H1 (cell line): ENCODE data around the gene ATP5F1E. TPM values are rescaled to one million over a fixed set of nuclear protein-coding genes. Genes with fewer than 3 reads are reported as not detected.

Experiments
- CTCF ChIA-PET: fragments of 300-600 bp; sonication (Branson Sonifier 250); formaldehyde crosslinking; loops from one replicate; lab custom pipeline; 2021; ENCODE audit not compliant: partially characterized antibody; lab: Charles Lee
- POLR2A ChIA-PET: fragments of 300-600 bp; sonication (Branson Sonifier 250); formaldehyde crosslinking; loops from one replicate; lab custom pipeline; 2021; ENCODE audit warnings: inconsistent platforms; ENCODE audit not compliant: partially characterized antibody; lab: Charles Lee
- DNase-seq, 2 experiments: peaks; one replicate each; pipeline versions ENCODE4 v3.0.0 to v3.0.0-alpha.2; 2010 to 2022; ENCODE audit warnings: low spot score in 2 of 2, low read depth in 1 of 2, mixed read lengths in 1 of 2
- FAIRE-seq: peaks from 2 replicates; lab custom pipeline; 2011; peaks lifted over from hg19 to GRCh38; lab: Jason Lieb, UNC
- H2AFZ ChIP-seq: 2 replicates; pipeline ENCODE4 v1.8.1; 2012; ENCODE audit warnings: low read length, inconsistent platforms
- H2AK5ac ChIP-seq: 2 replicates; pipeline ENCODE4 v1.6.1; 2013; ENCODE audit warnings: low read depth, low read length
- H2BK120ac ChIP-seq: replicated peaks from 2 replicates; pipeline ENCODE3; 2013; ENCODE audit warnings: low read depth, low read length, inconsistent platforms
- H2BK12ac ChIP-seq: 2 replicates; pipeline ENCODE4 v1.6.1; 2013; ENCODE audit warnings: low read depth, low read length
- H2BK15ac ChIP-seq: 2 replicates; pipeline ENCODE4 v1.6.1; 2013; ENCODE audit warnings: low read length
- H2BK20ac ChIP-seq: 2 replicates; pipeline ENCODE4 v1.6.1; 2013; ENCODE audit warnings: low read length
- H2BK5ac ChIP-seq: 2 replicates; pipeline ENCODE4 v1.6.1; 2013; ENCODE audit warnings: low read depth, low read length
- H3K14ac ChIP-seq: 2 replicates; pipeline ENCODE4 v1.6.1; 2013; ENCODE audit warnings: inconsistent platforms; ENCODE audit not compliant: insufficient read length
- H3K18ac ChIP-seq: 2 replicates; pipeline ENCODE4 v1.6.1; 2013; ENCODE audit warnings: low read length; ENCODE audit errors: extremely low read depth
- H3K23ac ChIP-seq: 2 replicates; pipeline ENCODE4 v1.6.1; 2013; ENCODE audit warnings: inconsistent platforms; ENCODE audit not compliant: insufficient read length
- H3K23me2 ChIP-seq: 2 replicates; pipeline ENCODE4 v1.6.1; 2013; ENCODE audit warnings: low read depth, low read length
- H3K27ac ChIP-seq: 2 replicates; pipeline ENCODE4 v1.6.1; 2011; ENCODE audit warnings: low read depth, low read length, inconsistent platforms
- H3K27me3 ChIP-seq, 4 experiments: replicated peaks in 1 of 4; 1 replicate in 1 of 4; 2 replicates in 3 of 4; pipeline versions ENCODE4 v1.6.1 to v1.8.1; 2011 to 2013; ENCODE audit warnings: low read length in 3 of 4, mild to moderate bottlenecking in 3 of 4, inconsistent platforms in 2 of 4, mixed read lengths in 2 of 4, moderate library complexity in 1 of 4; ENCODE audit not compliant: control insufficient read depth in 3 of 4, insufficient read depth in 3 of 4; ENCODE audit errors: extremely low read depth in 1 of 4
- H3K36me3 ChIP-seq, 4 experiments: 2 replicates each; pipeline versions ENCODE4 v1.6.1 to v1.8.1; 2011 to 2013; ENCODE audit warnings: mild to moderate bottlenecking in 4 of 4, low read length in 3 of 4, moderate library complexity in 2 of 4, control low read depth in 1 of 4, inconsistent platforms in 1 of 4; ENCODE audit not compliant: insufficient read depth in 4 of 4, control insufficient read depth in 2 of 4
- H3K4ac ChIP-seq: replicated peaks from 2 replicates; pipeline ENCODE3; 2013; ENCODE audit warnings: low read length, low read depth, mixed read lengths, inconsistent platforms; ENCODE audit not compliant: insufficient read length
- H3K4me1 ChIP-seq, 4 experiments: replicated peaks in 1 of 4; 1 replicate in 1 of 4; 2 replicates in 3 of 4; pipeline versions ENCODE4 v1.6.1 to v1.8.1; 2011 to 2013; ENCODE audit warnings: low read length in 3 of 4, inconsistent platforms in 2 of 4, mixed read lengths in 1 of 4; ENCODE audit not compliant: insufficient read depth in 4 of 4, control insufficient read depth in 3 of 4
- H3K4me2 ChIP-seq, 2 experiments: 2 replicates each; pipeline versions ENCODE4 v1.6.1 to v1.8.1; 2011 to 2013; ENCODE audit warnings: low read depth in 2 of 2, low read length in 2 of 2, control low read depth in 1 of 2, inconsistent platforms in 1 of 2, mild to moderate bottlenecking in 1 of 2; ENCODE audit not compliant: insufficient read depth in 1 of 2
- H3K4me3 ChIP-seq, 4 experiments: fragments of 200-600, 300-600 bp in 1 of 4; sonication (generic), shearing (Covaris generic), sonication (Bioruptor Twin) in 1 of 4; 2 replicates each; pipeline versions ENCODE4 v1.5.1 to v1.8.1; 2011 to 2016; ENCODE audit warnings: low read length in 4 of 4, low read depth in 3 of 4, control low read depth in 2 of 4, inconsistent platforms in 2 of 4, mild to moderate bottlenecking in 2 of 4, mixed read lengths in 1 of 4, moderate library complexity in 1 of 4; ENCODE audit not compliant: insufficient read depth in 2 of 4; ENCODE audit errors: extremely low read depth in 1 of 4
- H3K56ac ChIP-seq: replicated peaks from 2 replicates; pipeline ENCODE3; 2013; ENCODE audit warnings: low read depth, mild to moderate bottlenecking, mixed read lengths, low read length, inconsistent platforms; ENCODE audit not compliant: insufficient read length
- H3K79me1 ChIP-seq: 2 replicates; pipeline ENCODE4 v1.6.1; 2013; ENCODE audit warnings: low read depth, low read length, control low read depth
- H3K79me2 ChIP-seq, 2 experiments: 2 replicates each; pipeline versions ENCODE4 v1.6.1 to v1.8.1; 2012 to 2013; ENCODE audit warnings: low read length in 2 of 2, mild to moderate bottlenecking in 2 of 2, inconsistent platforms in 1 of 2; ENCODE audit not compliant: insufficient read depth in 2 of 2, control insufficient read depth in 1 of 2
- H3K9ac ChIP-seq, 4 experiments: replicated peaks in 1 of 4; 1 replicate in 1 of 4; 2 replicates in 3 of 4; pipeline versions ENCODE4 v1.6.1 to v1.8.1; 2011 to 2013; ENCODE audit warnings: low read depth in 3 of 4, low read length in 3 of 4, control low read depth in 2 of 4, mild to moderate bottlenecking in 2 of 4, moderate library complexity in 2 of 4, inconsistent platforms in 1 of 4; ENCODE audit errors: extremely low read depth in 1 of 4
- H3K9me3 ChIP-seq, 2 experiments: 2 replicates each; pipeline versions ENCODE4 v1.6.1 to v1.8.1; 2012 to 2013; ENCODE audit warnings: mild to moderate bottlenecking in 2 of 2, moderate library complexity in 2 of 2, control low read depth in 1 of 2, inconsistent platforms in 1 of 2, low read depth in 1 of 2, low read length in 1 of 2, mixed read lengths in 1 of 2; ENCODE audit not compliant: insufficient read depth in 2 of 2
- H4K20me1 ChIP-seq, 2 experiments: replicated peaks in 1 of 2; 2 replicates each; pipeline versions ENCODE3 to v1.8.1; 2011 to 2013; ENCODE audit warnings: inconsistent platforms in 2 of 2, low read length in 2 of 2, mild to moderate bottlenecking in 1 of 2; ENCODE audit not compliant: insufficient read depth in 2 of 2, control insufficient read depth in 1 of 2
- H4K5ac ChIP-seq: 2 replicates; pipeline ENCODE4 v1.6.1; 2013; ENCODE audit warnings: low read length, low read depth, mixed read lengths, inconsistent platforms; ENCODE audit not compliant: insufficient read length
- H4K8ac ChIP-seq: 2 replicates; pipeline ENCODE4 v1.8.0; 2013; ENCODE audit warnings: mild to moderate bottlenecking, moderate library complexity, low read length, inconsistent platforms; ENCODE audit not compliant: insufficient read depth; ENCODE audit errors: extremely low read depth
- H4K91ac ChIP-seq: replicated peaks from 2 replicates; pipeline ENCODE3; 2013; ENCODE audit warnings: low read length, mixed read lengths, inconsistent platforms; ENCODE audit not compliant: insufficient read length
- BCL11A ChIP-seq, 2 experiments: IDR thresholded peaks; one replicate each; pipeline ENCODE4 v1.6.1; 2011; ENCODE audit warnings: low read depth in 2 of 2, low read length in 2 of 2, mild to moderate bottlenecking in 2 of 2
- BRCA1 ChIP-seq: IDR thresholded peaks from 2 replicates; pipeline ENCODE4 v1.6.1; 2012; ENCODE audit warnings: low read depth, low read length, improper control_type of control experiment
- CBX8 ChIP-seq: fragments of 300-800, 300-1000 bp; sonication (generic); IDR thresholded peaks from 2 replicates; pipeline ENCODE4 v1.7.1; 2016; ENCODE audit warnings: low read depth, low read length, borderline replicate concordance
- EGR1 ChIP-seq: IDR thresholded peaks from 2 replicates; pipeline ENCODE4 v1.6.1; 2011; ENCODE audit warnings: low read depth, low read length, borderline replicate concordance
- EZH2 ChIP-seq: fragments of 200-600 bp; sonication (generic); IDR thresholded peaks from 2 replicates; pipeline ENCODE4 v1.7.1; 2012; ENCODE audit warnings: low read depth, mild to moderate bottlenecking, moderate library complexity, low read length, inconsistent platforms; ENCODE audit not compliant: severe bottlenecking
- GABPA ChIP-seq: IDR thresholded peaks from 2 replicates; pipeline ENCODE4 v1.6.1; 2011; ENCODE audit warnings: mild to moderate bottlenecking, low read length, moderate library complexity, borderline replicate concordance; ENCODE audit not compliant: insufficient read depth
- GTF2F1 ChIP-seq: IDR thresholded peaks from 2 replicates; pipeline ENCODE4 v1.6.1; 2012; ENCODE audit warnings: low read depth, low read length, improper control_type of control experiment, borderline replicate concordance
- MAFK ChIP-seq: IDR thresholded peaks from 2 replicates; pipeline ENCODE4 v1.6.1; 2012; ENCODE audit warnings: low read depth, mild to moderate bottlenecking, improper control_type of control experiment, low read length
- RNF2 ChIP-seq: fragments of 200-900, 300-1000 bp; sonication (generic); IDR thresholded peaks from 2 replicates; pipeline ENCODE4 v1.7.1; 2016; ENCODE audit warnings: borderline replicate concordance, low read depth, mild to moderate bottlenecking, antibody characterized with exemption, low read length; ENCODE audit not compliant: poor library complexity, severe bottlenecking; ENCODE audit errors: missing control alignments
- SIX5 ChIP-seq: IDR thresholded peaks from 2 replicates; pipeline ENCODE4 v1.6.1; 2011; ENCODE audit warnings: mild to moderate bottlenecking, low read depth, low read length
- SP1 ChIP-seq: IDR thresholded peaks from 2 replicates; pipeline ENCODE4 v1.6.1; 2011; ENCODE audit warnings: low read depth, low read length
- SP2 ChIP-seq: IDR thresholded peaks from 2 replicates; pipeline ENCODE4 v1.6.1; 2012; ENCODE audit warnings: mild to moderate bottlenecking, low read length, inconsistent platforms
- SP4 ChIP-seq: IDR thresholded peaks from 2 replicates; pipeline ENCODE4 v1.6.1; 2012; ENCODE audit warnings: low read length, inconsistent platforms
- SUZ12 ChIP-seq: fragments of 200-600 bp; sonication (generic); IDR thresholded peaks from 2 replicates; pipeline ENCODE4 v1.6.1; 2012; ENCODE audit warnings: mild to moderate bottlenecking, inconsistent platforms, low read length, moderate library complexity, mixed read lengths
- TBP ChIP-seq: IDR thresholded peaks from 2 replicates; pipeline ENCODE4 v1.6.1; 2011; ENCODE audit warnings: low read depth, low read length, improper control_type of control experiment
- WGBS, 2 experiments: shearing (Covaris generic) in 1 of 2; methylation state at CpG; one replicate each; pipeline versions ENCODE4 v1.1.6 to v1.1.7; 2013 to 2015; ENCODE audit warnings: low lambda C conversion rate in 2 of 2, mixed read lengths in 2 of 2, inconsistent platforms in 1 of 2, low coverage in 1 of 2, missing lambda C conversion rate in 1 of 2; ENCODE audit not compliant: insufficient replicate concordance in 2 of 2, insufficient coverage in 1 of 2, insufficient read length in 1 of 2; ENCODE audit errors: extremely low coverage in 1 of 2, missing lambda C conversion rate in 1 of 2; 5-methylcytosine and 5-hydroxymethylcytosine counted together
- polyA plus RNA-seq, 7 experiments: library from polyadenylated mRNA; depleted of rRNA in 3 of 7; stranded (reverse) in 5 of 7; unstranded in 2 of 7; fragments of >200 nt in 5 of 7; fragments of 200-250 nt in 2 of 7; gene quantifications; 1 replicate in 5 of 7; 2 replicates in 1 of 7; 4 replicates in 1 of 7; pipeline versions ENCODE4 v1.2.1 to v1.2.3, GENCODE V29; 2011 to 2013; ENCODE audit warnings: missing spikeins in 2 of 7, mixed read lengths in 2 of 7
- total RNA-seq: library from RNA; stranded (reverse); fragmentation: NEBNext Ultra II Directional; extraction: Animal tissue kit (Norgen Biotek cat#: 25700); gene quantifications from 2 replicates; pipeline ENCODE4 v1.2.1, GENCODE V29; 2021

The ATP5F1E gene
- total and polyA plus RNA-seq, 2 of the 8 experiments (the other 6 are each of a cell fraction or from before 2014, with no cell fraction given), result 15.7 to 47.8 TPM

- H3K4me3 ChIP-seq, result no peak overlapping the region
- FAIRE-seq, result no peak
- no peak for TF ChIP-seq SP4
- TF ChIP-seq SIX5, result no peak
- TF ChIP-seq BRCA1, result no peak
- no peak for TF ChIP-seq TBP
- no peak for TF ChIP-seq BCL11A (IDR thresholded peaks at IDR 0.05; ENCODE audit: low read depth in 2 of 2, low read length in 2 of 2)
- TF ChIP-seq GTF2F1, result no peak
- no peak for TF ChIP-seq SP1
- no peak for TF ChIP-seq SP2
- TF ChIP-seq RNF2, result no peak
- no peak for TF ChIP-seq CBX8
- TF ChIP-seq GABPA, result no peak
- TF ChIP-seq SUZ12, result no peak
- no peak for TF ChIP-seq EZH2
- no peak for TF ChIP-seq MAFK
- no peak for TF ChIP-seq EGR1
Measured at GRCh38 chr20:58998656-58999055, 33.5 kb downstream of the ATP5F1E start.

More at GRCh38 chr20:58998656-58999055, 33.5 kb downstream of the ATP5F1E start:
- Histone ChIP-seq H4K91ac (no peak overlapping the region), H3K4me2 (no peak overlapping the region), H3K79me1 (no peaks in the 10 kb centered on the region), H3K4ac (no peak overlapping the region), H3K9ac (no peak overlapping the region), H4K20me1 (peaks cover 0 to 6% of the 10 kb centered on the region in 2 experiments), H3K9me3 (no peaks in the 10 kb centered on the region), H3K27ac (no peak overlapping the region), H3K23me2 (no peaks in the 10 kb centered on the region), H4K8ac (no peak overlapping the region), H4K5ac (no peak overlapping the region), H3K36me3 (peaks cover 5 to 28% (median 16%) of the 10 kb centered on the region in 4 experiments; a peak in 7 of 8 replicates), H3K79me2 (no peaks in the 10 kb centered on the region), H3K14ac (no peak overlapping the region), H2BK12ac (no peak overlapping the region), H3K4me1 (no peaks in the 10 kb centered on the region; a peak in 1 of 7 replicates), H2AFZ (no peak overlapping the region), H3K27me3 (no peaks in the 10 kb centered on the region), H3K18ac (no peak overlapping the region), H2BK15ac (no peak overlapping the region), H3K23ac (no peak overlapping the region), H2BK120ac (no peak overlapping the region), H2BK20ac (no peak overlapping the region), H2BK5ac (no peak overlapping the region), H3K56ac (no peak overlapping the region), H2AK5ac (no peak overlapping the region)
- ChIA-PET POLR2A (interaction anchor here (1.0 to 1.7 kb wide), 2 partner anchors 10 to 14 kb away, joined by 3 to 4 read pairs; no protein-coding TSS in a partner anchor), CTCF (interaction anchor here (1.0 to 1.4 kb wide), 3 partner anchors 11 to 348 kb away, joined by 3 to 4 read pairs (median 3); partner anchors contain the start of gene STX16)
- no peak for DNase-seq
- WGBS, 2 experiments, result 85% methylated on average over 11 of the region's 11 CpGs; no CpG with 5 or more reads in 1 of the 2 experiments
